Erythroblast (primary cell): ENCODE data around the gene ADAMTS13.

ENCODE experiments used
- DNase-seq, 2 experiments: peaks; one replicate each; lab custom pipeline; 2025; lab: John Stamatoyannopoulos, UW
- GATA1 ChIP-seq: IDR thresholded peaks from 2 replicates; pipeline ENCODE4 v1.6.1; 2011; ENCODE audit warnings: low read depth, mild to moderate bottlenecking, control low read depth, low read length, moderate library complexity
- POLR2A ChIP-seq: IDR thresholded peaks from 2 replicates; pipeline ENCODE4 v1.6.1; 2011; ENCODE audit warnings: mild to moderate bottlenecking, low read length

The ADAMTS13 gene

DNA sequence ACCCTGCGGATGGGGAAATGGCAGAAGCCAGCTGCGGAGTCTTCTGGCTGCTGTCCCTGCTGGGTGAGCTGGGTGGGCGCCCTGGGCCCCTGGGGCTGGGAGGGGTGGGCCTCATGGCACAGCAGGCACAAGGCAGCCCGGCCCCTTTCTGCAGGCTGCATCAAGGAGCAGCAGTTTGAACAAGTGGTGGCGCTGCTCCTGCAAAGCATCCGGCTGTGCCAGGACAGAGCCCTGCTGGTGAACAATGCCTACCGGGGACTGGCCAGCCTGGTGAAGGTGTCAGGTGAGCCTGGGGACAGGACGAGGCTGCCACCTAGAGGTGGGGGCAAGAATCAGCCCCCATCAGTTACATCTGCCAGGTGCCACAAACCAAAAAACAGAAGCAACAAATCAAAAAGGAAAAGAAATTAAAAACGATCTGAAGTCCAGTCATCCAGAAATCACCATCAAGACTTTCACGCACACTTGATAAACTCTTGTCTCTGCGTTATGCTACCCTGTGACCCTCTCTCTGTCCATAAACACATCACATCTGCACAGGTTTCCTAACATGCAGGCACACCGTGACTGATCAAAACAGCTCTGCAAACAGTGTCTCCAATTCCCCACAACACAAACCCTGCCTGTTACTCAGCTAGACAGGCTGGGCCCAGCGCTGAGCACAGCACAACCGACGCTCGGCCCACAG lies 18.3 kb upstream of the ADAMTS13 start:
- TF ChIP-seq POLR2A (no peak), GATA1 (no peak)
- peak; percentile 35 to 70 for DNase-seq

GRCh38 chr9:133404454-133405002 lies 17.6 kb upstream of the ADAMTS13 start:
- no peak for TF ChIP-seq GATA1
- no peak for TF ChIP-seq POLR2A
- DNase-seq: no peak

GRCh38 chr9:133405508-133406438 lies 16.4 kb upstream of the ADAMTS13 start:
- no peak for TF ChIP-seq GATA1
- TF ChIP-seq POLR2A: no peak
- DNase-seq: no peak

- peak; percentile 80 to 87 for DNase-seq
- TF ChIP-seq GATA1 (no peak), POLR2A (no peak)
Observed at GRCh38 chr9:133406480-133407307, 15.5 kb upstream of the ADAMTS13 start.

- no peak for DNase-seq
- TF ChIP-seq POLR2A (no peak), GATA1 (no peak)
Observed at GRCh38 chr9:133408042-133408441, 14.1 kb upstream of the ADAMTS13 start.

DNA sequence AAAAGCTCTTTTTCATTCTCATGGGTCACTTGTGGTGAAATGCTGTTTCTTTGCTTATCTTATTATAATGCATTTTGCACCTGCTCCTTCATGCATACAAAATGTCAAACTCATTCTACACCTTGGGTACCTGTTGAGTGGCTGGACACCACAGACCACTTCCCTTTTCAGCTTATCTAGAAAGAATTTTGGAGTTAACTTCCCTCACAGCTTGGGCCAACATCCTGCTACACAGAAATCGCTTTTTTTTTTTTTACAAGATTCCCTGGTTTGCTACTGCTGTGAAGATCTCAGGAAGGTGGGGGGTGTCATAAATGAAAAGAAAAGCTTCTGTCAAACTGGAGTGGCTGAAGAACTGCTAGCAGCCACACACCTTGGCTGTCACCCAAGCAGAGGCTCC lies 7.0 kb upstream of the ADAMTS13 start:
- TF ChIP-seq GATA1 (no peak), POLR2A (no peak)
- DNase-seq: no peak

GRCh38 chr9:133417541-133418461 lies 4.4 kb upstream of the ADAMTS13 start, which contains the start of gene REXO4:
Gene REXO4 (minus strand): TSS chr9:133418010. CDS start chr9:133417844, 166 bp downstream.
- TF ChIP-seq POLR2A (peak; percentile 55), GATA1 (no peak)
- DNase-seq: peak; percentile 92 to 93

- no peak for TF ChIP-seq GATA1
- no peak for TF ChIP-seq POLR2A
- DNase-seq: no peak
Observed at GRCh38 chr9:133419005-133419404, 3.2 kb upstream of the ADAMTS13 start.

DNA sequence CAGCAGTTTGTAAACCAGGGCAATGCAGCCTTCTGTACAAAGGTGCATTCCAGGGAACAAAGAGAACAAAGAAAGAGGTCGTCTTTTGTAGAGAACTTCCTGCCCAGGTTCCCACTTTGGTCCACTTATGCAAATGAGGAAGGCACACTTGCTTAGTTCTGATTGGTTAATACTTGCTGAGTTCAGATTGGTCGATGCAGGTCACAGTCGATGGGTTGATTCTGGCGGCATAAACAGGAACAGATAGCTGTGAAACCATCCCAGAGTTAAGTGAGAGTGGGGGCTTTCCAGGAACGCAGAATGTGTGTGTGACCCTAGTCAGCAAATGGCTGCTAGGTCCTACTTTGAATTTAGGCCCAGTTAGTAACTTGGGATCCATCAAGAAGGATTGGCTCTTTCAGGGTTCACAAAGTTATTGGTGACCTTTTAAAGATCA lies 1.8 kb upstream of the ADAMTS13 start:
- TF ChIP-seq POLR2A (no peak), GATA1 (no peak)
- DNase-seq: peak in 1 of 2 experiments; percentile 13

DNA sequence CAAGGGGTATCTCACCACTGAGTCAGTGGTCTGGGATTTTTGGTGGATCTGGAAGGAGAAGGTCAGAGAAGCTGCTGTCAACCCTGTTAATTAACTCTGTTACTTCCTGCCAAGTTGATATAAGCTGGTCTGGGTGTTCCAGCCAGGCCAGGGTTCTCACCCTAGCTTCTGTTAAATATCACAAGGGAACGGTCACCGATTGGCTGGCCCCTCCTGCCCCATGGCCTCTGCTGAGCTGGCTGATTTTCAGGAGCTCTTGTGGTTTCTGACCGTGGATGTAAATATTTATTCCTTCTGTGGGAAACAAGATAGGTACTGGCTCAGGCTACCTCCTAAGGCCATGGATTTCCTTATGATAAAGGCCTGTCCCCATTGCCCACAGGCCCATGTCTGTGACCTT lies 1.0 kb downstream of the ADAMTS13 start:
- TF ChIP-seq POLR2A: no peak
- TF ChIP-seq GATA1: no peak

DNA sequence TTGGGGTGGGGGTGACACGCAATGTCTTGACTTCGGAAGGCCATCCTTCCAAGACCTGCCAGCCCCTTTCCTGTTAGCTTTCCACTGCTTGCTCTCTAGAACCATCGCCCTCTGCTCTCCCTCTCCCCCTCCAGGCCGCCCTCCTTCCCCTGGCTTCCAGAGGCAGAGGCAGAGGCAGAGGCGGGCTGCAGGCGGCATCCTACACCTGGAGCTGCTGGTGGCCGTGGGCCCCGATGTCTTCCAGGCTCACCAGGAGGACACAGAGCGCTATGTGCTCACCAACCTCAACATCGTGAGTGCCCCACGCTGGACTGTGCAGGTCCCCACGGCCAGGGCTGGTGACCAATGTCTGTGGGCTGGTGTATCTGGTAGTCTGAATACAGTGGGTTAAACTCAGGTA lies 2.0 kb downstream of the ADAMTS13 start:
- TF ChIP-seq GATA1 (no peak), POLR2A (no peak)
- no peak for DNase-seq

More for the DNA sequence above, 1.0 kb downstream of the ADAMTS13 start:
- no peak for DNase-seq
